H1 (cell line): Measurements from ENCODE around the gene FKRP. TPM values are rescaled to one million over a fixed set of nuclear protein-coding genes. Genes with fewer than 3 reads are reported as not detected.

Experiments
- BACH1 ChIP-seq: IDR thresholded peaks from 2 replicates; pipeline ENCODE4 v1.6.1; 2012; ENCODE audit warnings: low read length, improper control_type of control experiment
- CBX8 ChIP-seq: fragments of 300-800, 300-1000 bp; sonication (generic); IDR thresholded peaks from 2 replicates; pipeline ENCODE4 v1.7.1; 2016; ENCODE audit warnings: low read depth, low read length, borderline replicate concordance
- CEBPB ChIP-seq: IDR thresholded peaks from 2 replicates; pipeline ENCODE4 v1.6.1; 2012; ENCODE audit warnings: low read depth, low read length
- CHD2 ChIP-seq: IDR thresholded peaks from 2 replicates; pipeline ENCODE4 v1.6.1; 2012; ENCODE audit warnings: low read length, improper control_type of control experiment
- EP300 ChIP-seq, 2 experiments: IDR thresholded peaks; 1 replicate in 1 of 2; 2 replicates in 1 of 2; pipeline ENCODE4 v1.6.1; 2011 to 2012; ENCODE audit warnings: low read depth in 2 of 2, low read length in 2 of 2, mild to moderate bottlenecking in 2 of 2, borderline replicate concordance in 1 of 2, inconsistent platforms in 1 of 2, moderate library complexity in 1 of 2
- HDAC6 ChIP-seq: IDR thresholded peaks from one replicate; pipeline ENCODE4 v1.7.1; 2012; ENCODE audit warnings: low read depth, mild to moderate bottlenecking, inconsistent platforms, low read length, moderate library complexity
- JUN ChIP-seq: IDR thresholded peaks from 2 replicates; pipeline ENCODE4 v1.6.1; 2011; ENCODE audit warnings: low read depth, mild to moderate bottlenecking, improper control_type of control experiment, low read length
- KDM5A ChIP-seq: fragments of 200-600 bp; IDR thresholded peaks from 2 replicates; pipeline ENCODE4 v1.7.1; 2012; ENCODE audit warnings: mild to moderate bottlenecking, low read length, inconsistent platforms, mixed read lengths
- NANOG ChIP-seq: IDR thresholded peaks from 2 replicates; pipeline ENCODE4 v1.6.1; 2011; ENCODE audit warnings: low read length, low read depth, mild to moderate bottlenecking, inconsistent platforms; ENCODE audit not compliant: insufficient read depth, poor library complexity, severe bottlenecking
- RFX5 ChIP-seq: IDR thresholded peaks from 2 replicates; pipeline ENCODE4 v1.6.1; 2011; ENCODE audit warnings: low read depth, low read length, improper control_type of control experiment, borderline replicate concordance
- RNF2 ChIP-seq: fragments of 200-900, 300-1000 bp; sonication (generic); IDR thresholded peaks from 2 replicates; pipeline ENCODE4 v1.7.1; 2016; ENCODE audit warnings: borderline replicate concordance, low read depth, mild to moderate bottlenecking, antibody characterized with exemption, low read length; ENCODE audit not compliant: poor library complexity, severe bottlenecking; ENCODE audit errors: missing control alignments
- RXRA ChIP-seq: IDR thresholded peaks from 2 replicates; pipeline ENCODE4 v1.6.1; 2011; ENCODE audit warnings: low read depth, mild to moderate bottlenecking, low read length, moderate library complexity; ENCODE audit not compliant: insufficient read depth
- SIN3A ChIP-seq, 2 experiments: IDR thresholded peaks in 1 of 2; conservative IDR thresholded peaks in 1 of 2; 2 replicates each; pipeline ENCODE4 v1.6.1; 2011 to 2012; ENCODE audit warnings: low read length in 2 of 2, improper control_type of control experiment in 1 of 2, low read depth in 1 of 2, mild to moderate bottlenecking in 1 of 2
- SIX5 ChIP-seq: IDR thresholded peaks from 2 replicates; pipeline ENCODE4 v1.6.1; 2011; ENCODE audit warnings: mild to moderate bottlenecking, low read depth, low read length
- TEAD4 ChIP-seq: IDR thresholded peaks from 2 replicates; pipeline ENCODE4 v1.6.1; 2012; ENCODE audit warnings: low read depth, low read length, inconsistent platforms, mixed read lengths
- polyA plus RNA-seq, 7 experiments: library from polyadenylated mRNA; depleted of rRNA in 3 of 7; stranded (reverse) in 5 of 7; unstranded in 2 of 7; fragments of >200 nt in 5 of 7; fragments of 200-250 nt in 2 of 7; gene quantifications; 1 replicate in 5 of 7; 2 replicates in 1 of 7; 4 replicates in 1 of 7; pipeline versions ENCODE4 v1.2.1 to v1.2.3, GENCODE V29; 2011 to 2013; ENCODE audit warnings: missing spikeins in 2 of 7, mixed read lengths in 2 of 7
- total RNA-seq: library from RNA; stranded (reverse); fragmentation: NEBNext Ultra II Directional; extraction: Animal tissue kit (Norgen Biotek cat#: 25700); gene quantifications from 2 replicates; pipeline ENCODE4 v1.2.1, GENCODE V29; 2021
- TF ChIP-seq, protein P1 (sequence below): IDR thresholded peaks from 2 replicates; pipeline ENCODE4 v1.6.1; 2012; ENCODE audit warnings: inconsistent platforms
- TF ChIP-seq, protein P2 (sequence below): IDR thresholded peaks from 2 replicates; pipeline ENCODE4 v1.6.1; 2011; ENCODE audit warnings: low read length, improper control_type of control experiment
- TF ChIP-seq, protein P3 (sequence below): IDR thresholded peaks from 2 replicates; pipeline ENCODE4 v1.6.1; 2012; ENCODE audit warnings: low read length, inconsistent platforms
- TF ChIP-seq, protein P4 (sequence below): IDR thresholded peaks from 2 replicates; pipeline ENCODE4 v1.6.1; 2012; ENCODE audit warnings: inconsistent platforms

Gene FKRP
- total and polyA plus RNA-seq, 2 of the 8 experiments (the other 6 are each of a cell fraction or from before 2014, with no cell fraction given), result 17.1 to 24.4 TPM

DNA sequence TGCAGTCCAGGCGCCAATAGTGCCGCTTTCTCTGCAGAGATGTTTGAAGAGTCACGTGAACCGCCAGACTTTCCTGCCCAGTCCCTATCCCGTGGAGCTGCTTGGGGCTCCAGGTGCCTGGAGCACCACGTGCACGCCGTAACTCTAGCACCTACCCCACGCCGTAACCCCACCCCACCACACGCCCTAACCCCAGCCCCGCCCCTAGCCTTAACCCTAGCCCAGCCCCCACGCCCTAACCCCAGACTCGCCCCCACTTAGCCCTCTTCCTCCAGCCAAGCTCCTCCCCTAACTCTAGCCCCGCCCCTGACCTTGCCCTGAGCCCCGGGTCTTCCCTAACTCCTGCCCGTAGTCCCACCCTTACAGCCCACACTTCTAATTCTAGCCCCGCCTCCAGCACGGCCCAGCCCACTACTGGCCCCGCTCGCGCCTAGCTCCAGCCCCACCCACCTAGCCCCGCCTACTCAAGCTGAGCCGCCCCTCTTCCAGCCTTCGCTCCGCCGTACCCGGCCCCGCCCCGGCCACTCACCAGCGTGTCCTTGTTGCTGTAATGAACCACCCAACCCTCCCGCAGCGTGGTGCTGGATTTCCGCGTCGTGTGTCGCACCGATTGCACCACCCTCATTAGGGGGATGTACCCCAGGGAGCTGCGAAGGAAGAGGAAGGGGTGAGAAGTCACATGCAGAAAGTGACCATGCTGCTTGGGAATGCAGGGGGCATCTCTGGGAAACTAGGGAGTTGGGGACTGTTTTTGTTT is 48.5 kb upstream of the FKRP start (continued):
- TF ChIP-seq, protein P1, sequence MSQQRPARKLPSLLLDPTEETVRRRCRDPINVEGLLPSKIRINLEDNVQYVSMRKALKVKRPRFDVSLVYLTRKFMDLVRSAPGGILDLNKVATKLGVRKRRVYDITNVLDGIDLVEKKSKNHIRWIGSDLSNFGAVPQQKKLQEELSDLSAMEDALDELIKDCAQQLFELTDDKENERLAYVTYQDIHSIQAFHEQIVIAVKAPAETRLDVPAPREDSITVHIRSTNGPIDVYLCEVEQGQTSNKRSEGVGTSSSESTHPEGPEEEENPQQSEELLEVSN, result 0 out of 2 replicates have a peak, but pooled peaks have one; percentile 14
- TF ChIP-seq, protein P2, sequence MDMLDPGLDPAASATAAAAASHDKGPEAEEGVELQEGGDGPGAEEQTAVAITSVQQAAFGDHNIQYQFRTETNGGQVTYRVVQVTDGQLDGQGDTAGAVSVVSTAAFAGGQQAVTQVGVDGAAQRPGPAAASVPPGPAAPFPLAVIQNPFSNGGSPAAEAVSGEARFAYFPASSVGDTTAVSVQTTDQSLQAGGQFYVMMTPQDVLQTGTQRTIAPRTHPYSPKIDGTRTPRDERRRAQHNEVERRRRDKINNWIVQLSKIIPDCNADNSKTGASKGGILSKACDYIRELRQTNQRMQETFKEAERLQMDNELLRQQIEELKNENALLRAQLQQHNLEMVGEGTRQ, result peak; percentile 67
- TF ChIP-seq BACH1, result no peak
- 0 out of 2 replicates have a peak, but pooled peaks have one; percentile 20 for TF ChIP-seq TEAD4
- no peak for TF ChIP-seq NANOG
- no peak for TF ChIP-seq KDM5A
- TF ChIP-seq RNF2, result no peak
- TF ChIP-seq RXRA, result no peak
- 0 out of 2 replicates have a peak, but pooled peaks have one; percentile 42 for TF ChIP-seq CEBPB
- TF ChIP-seq, protein P3, sequence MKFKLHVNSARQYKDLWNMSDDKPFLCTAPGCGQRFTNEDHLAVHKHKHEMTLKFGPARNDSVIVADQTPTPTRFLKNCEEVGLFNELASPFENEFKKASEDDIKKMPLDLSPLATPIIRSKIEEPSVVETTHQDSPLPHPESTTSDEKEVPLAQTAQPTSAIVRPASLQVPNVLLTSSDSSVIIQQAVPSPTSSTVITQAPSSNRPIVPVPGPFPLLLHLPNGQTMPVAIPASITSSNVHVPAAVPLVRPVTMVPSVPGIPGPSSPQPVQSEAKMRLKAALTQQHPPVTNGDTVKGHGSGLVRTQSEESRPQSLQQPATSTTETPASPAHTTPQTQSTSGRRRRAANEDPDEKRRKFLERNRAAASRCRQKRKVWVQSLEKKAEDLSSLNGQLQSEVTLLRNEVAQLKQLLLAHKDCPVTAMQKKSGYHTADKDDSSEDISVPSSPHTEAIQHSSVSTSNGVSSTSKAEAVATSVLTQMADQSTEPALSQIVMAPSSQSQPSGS, result no peak
- TF ChIP-seq CBX8, result no peak
- TF ChIP-seq SIX5, result no peak
- TF ChIP-seq HDAC6, result no peak
- TF ChIP-seq JUN, result no peak
- no peak for TF ChIP-seq CHD2
- TF ChIP-seq SIN3A (conservative IDR thresholded peaks at IDR 0.05 in 1 of 2, IDR thresholded peaks at IDR 0.05 in 1 of 2; ENCODE audit: low read depth in 1 of 2, low read length in 2 of 2), result no peak
- TF ChIP-seq, protein P4, sequence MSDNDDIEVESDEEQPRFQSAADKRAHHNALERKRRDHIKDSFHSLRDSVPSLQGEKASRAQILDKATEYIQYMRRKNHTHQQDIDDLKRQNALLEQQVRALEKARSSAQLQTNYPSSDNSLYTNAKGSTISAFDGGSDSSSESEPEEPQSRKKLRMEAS, result peak; percentile 65
- no peak for TF ChIP-seq EP300 (IDR thresholded peaks at IDR 0.05; ENCODE audit: borderline replicate concordance in 1 of 2, low read depth in 2 of 2, low read length in 2 of 2)
- no peak for TF ChIP-seq RFX5
